GOT3 (cell line): ENCODE data around the gene LHFPL5.

Experiments
- DNase-seq: peaks from one replicate; lab custom pipeline; 2025; ENCODE audit warnings: mixed read lengths; lab: John Stamatoyannopoulos, UW

LHFPL5 gene

GRCh38 chr6:35856250-35856649 lies 51.1 kb downstream of the LHFPL5 start:
- DNase-seq = no peak

- DNase-seq = no peak
Measured at GRCh38 chr6:35857853-35858252, 52.7 kb downstream of the LHFPL5 start.

- DNase-seq = no peak
Measured at GRCh38 chr6:35859367-35859766, 54.2 kb downstream of the LHFPL5 start.
